GM21723 (cell line): ENCODE data around the gene BBS9.
"Not testable (repeated sequence)": the region's sequence is repeated elsewhere in the genome, so short reads cannot be mapped to it uniquely, and the experiment has no call there.

Experiments used
- ATAC-seq: cut with Tn5 transposase; IDR thresholded peaks from one replicate; pipeline ENCODE4 v1.9.1; 2021; ENCODE audit warnings: mild to moderate bottlenecking, moderate library complexity; ENCODE audit not compliant: unreplicated experiment

The BBS9 gene

DNA sequence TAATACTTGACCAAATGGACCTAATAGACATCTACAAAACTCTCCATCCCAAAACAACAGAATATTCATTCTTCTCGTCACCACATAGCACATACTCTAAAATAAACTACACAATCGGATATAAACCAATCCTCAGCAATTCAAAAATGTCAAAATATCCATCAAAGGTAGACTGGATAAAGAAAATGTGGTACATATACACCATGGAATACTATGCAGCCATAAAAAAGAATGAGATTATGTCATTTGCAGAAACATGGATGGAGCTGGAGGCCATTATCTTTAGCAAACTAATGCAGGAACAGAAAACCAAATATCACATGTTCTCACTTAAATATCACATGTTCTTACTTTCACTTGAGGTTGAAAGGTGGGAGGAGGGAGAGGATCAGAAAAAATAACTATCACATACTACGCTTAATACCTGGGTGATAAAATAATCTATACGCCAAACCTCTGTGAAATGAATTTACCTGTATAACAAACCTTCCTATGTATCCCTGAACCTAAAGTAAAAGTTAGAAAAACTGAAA, 142.5 kb downstream of the BBS9 start:
- not testable (repeated sequence) for ATAC-seq

DNA sequence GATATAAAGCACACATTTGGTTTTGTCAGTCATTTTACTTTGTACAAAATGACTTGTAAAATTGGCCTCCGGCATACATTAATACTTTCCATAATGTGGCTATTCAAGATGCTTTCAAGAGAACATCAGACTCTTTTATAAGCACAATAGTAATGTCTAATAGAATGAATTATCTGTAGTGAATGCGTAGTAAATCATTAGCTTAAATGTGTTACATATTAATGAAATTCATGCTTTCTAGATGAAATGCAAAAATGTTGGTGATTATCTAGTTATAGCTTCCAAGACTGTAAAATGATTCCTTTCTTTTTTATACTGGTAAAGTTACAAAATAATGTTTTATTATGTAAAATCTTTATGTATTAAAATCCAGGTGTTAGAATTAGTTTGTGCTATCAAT, 144.0 kb downstream of the BBS9 start:
- ATAC-seq, result no peak

DNA sequence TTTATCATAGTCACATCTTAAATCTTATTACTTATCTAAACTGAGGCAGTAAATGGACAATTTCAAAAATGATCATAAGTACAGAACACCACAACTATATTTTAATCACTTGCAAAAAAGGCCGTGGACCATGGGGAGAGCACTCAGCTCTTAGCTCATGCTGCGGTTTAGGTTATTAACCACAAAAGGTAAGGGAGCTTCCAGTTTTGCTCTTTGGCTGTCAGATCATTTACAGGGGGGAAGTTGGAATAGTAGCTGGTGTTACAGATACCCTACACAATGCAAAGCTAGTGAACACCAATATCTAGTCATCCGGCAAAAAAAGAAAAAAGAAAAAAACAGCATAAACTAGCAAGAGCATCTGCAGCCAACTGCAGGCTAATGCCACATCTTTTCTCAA, 147.0 kb downstream of the BBS9 start:
- ATAC-seq, result no peak

DNA sequence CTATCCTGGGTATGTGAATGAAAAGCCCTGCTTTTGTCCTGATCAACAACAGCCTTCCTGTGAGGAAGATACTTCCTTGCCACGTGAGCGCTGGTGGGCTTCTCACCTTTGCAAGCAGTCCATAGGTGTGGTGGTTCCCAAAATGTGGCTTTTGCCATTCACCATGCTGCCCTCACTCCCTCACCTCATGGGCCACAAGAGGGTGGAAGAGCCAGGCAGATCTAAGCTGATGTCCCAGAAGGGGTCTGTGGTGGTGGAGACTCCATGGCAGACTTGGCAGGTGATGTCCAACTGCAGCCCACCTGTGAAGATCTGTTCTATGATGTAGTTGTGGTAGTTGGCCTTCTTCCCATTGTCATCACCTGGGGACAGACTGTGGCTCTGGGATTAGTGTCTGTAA, 147.4 kb downstream of the BBS9 start:
- no peak for ATAC-seq

DNA sequence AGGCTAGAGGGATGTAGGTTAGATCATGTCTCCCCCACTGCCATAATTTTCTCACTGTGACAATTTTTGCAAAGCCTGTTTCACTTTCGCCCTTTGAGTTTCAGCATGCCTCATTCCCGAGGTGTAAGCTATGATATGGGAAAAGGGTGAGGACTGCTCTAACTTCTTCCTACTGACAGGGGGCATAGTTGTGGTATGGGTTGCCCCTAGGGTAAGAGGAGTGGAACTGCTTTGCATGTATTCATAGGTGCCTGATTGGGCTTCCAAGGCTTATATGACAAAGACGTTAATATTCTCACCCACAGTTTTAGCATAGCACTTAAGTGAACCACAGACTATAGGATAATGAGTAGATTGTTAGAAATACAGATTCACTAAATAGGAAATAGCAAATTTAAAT, 148.7 kb downstream of the BBS9 start:
- ATAC-seq, result no peak

DNA sequence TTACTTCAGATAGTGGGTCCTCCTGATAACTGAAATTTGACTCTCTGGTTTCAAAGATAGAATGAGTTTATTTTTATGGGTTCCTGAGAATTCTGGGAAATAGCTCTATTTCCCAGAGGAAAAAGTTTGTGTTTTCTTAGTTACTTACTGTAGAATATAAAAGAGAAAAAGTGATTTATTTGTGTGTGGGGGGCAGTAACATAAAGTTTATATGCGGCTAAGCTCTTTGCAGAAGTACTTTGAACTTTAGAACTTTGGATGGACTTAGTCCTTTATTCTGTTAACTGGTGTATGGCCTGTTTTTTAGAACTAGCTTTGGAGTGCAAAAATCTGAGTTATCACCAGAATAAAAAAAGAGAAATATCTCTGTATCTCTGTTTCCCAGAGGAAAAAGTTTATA, 157.1 kb downstream of the BBS9 start:
- no peak for ATAC-seq

DNA sequence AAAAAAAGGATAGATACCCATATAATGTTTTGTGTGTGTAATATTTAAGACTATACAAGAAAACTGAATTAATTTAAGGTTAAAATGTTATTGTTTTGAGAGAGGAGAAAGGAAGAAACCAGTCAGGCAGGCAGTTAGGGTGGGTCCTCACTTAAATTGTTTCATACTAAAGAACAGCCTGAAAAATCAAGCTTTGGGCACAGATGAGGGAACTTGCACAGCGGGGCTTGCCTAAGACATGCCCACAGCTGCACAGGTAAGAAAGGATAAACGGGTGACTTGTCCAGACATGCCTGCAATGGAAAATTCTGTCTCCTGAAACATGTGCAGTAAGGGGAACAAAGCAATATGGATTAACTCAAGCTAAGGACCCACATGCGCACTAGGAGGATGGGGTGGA, 158.4 kb downstream of the BBS9 start:
- no peak for ATAC-seq

DNA sequence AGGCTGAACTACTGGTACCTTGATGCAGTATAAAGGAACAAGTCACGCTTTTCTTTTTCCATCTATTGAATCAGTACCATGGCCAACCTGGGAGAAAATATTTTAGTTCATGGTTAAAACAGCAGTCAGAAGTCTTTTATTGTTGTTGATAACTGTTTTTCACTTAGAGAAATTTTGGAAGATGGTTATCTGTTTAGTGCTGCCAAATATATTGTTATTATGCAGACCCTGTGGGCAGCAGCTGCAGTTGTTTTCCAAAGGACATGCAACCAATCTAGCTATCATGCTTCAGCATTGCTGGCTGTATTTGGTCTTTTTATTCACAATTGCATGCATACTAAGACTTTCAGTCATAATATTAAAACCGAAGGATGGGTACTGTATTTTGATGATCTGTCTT, 169.5 kb downstream of the BBS9 start:
- no peak for ATAC-seq

DNA sequence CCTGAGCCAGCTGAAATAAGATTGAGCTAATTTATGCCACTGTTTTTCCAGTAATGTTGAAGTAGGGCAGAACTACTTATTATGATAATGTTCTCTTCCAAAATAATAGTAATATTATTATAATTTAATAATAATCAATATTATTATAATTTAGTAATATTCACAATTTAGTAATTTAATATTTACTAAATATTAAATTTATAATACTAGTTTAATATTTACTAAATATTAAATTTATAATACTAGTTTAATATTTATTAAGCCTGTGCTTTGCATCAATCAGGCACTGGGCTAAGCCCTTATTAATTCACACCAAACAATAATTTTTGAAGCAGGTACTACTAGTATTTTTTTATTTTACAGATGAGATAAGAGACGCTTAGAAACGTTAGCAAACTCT, 170.1 kb downstream of the BBS9 start:
- ATAC-seq, result no peak

DNA sequence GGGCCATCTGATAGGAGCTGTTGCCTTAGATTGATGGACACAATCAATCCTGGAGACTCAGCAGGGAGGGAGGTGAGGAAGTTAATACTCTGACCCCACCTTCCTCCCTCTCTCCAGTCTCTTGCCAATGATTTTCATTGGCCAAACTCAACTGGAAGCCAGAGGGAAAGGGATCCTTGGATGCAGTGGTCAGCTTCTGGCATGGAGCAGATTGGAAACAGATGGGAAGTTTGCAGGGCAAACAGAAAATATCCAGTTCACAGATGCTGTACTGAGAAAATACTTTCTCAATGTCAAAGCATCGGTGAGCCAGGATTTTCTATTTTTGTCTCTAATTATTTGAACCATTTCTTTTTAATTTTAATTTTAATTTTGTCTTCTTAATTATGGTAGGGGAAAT, 170.8 kb downstream of the BBS9 start:
- no peak for ATAC-seq

DNA sequence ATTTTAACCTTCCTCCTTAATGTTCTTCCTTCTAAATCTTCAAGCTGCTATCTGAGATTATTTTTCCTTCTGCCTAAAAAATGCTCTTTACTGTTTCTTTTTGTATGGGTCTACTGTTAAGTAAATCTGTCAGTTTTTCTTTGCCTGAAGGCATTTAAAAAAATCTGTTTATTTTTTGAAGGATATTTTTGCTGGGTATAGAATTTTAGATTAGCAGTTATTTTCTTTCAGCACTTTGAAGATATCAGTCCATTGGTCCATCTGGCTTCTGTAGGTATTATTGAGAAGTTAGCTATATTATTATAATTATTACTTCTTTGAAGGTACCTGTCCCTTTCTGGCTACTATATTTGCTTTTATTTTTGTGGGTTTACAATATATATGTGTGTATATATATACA, 171.4 kb downstream of the BBS9 start:
- ATAC-seq, result no peak

DNA sequence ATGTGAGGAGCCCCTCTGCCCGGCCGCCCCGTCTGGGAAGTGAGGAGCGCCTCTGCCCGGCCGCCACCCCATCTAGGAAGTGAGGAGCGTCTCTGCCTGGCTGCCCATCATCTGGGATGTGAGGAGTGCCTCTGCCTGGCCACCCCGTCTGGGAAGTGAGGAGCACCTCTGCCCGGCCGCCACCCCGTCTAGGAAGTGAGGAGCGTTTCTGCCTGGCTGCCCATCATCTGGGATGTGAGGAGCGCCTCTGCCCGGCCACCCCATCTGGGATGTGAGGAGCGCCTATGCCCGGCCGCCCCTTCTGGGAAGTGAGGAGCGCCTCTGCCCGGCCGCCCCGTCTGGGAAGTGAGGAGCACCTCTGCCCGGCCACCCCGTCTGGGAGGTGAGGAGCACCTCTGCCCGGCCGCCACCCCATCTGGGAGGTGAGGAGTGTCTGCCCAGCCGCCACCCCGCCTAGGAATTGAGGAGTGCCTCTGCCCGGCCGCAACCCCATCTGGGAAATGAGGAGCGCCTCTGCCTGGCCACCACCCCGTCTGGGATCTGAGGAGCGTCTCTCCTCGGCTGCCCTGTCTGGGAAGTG, 174.7 kb downstream of the BBS9 start:
- not testable (repeated sequence) for ATAC-seq

DNA sequence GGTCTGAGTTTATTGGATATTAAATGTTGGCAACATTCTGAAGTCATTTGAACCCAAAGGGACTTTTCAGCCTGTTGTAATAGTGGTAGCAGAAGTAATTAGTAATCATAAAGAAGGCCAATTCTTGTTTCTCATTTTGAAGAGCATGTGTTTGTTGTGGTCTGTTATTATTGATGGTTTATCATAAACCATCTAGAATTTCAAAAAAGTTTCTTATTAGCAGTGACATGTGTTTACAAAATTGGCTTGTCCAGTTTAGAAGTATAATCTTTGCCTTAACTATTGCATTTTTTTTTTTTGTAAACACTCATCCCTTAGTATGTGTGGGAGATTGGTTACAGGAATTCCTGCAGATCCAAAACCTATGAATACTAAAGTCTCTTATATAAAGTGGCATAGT, 177.8 kb downstream of the BBS9 start:
- no peak for ATAC-seq

DNA sequence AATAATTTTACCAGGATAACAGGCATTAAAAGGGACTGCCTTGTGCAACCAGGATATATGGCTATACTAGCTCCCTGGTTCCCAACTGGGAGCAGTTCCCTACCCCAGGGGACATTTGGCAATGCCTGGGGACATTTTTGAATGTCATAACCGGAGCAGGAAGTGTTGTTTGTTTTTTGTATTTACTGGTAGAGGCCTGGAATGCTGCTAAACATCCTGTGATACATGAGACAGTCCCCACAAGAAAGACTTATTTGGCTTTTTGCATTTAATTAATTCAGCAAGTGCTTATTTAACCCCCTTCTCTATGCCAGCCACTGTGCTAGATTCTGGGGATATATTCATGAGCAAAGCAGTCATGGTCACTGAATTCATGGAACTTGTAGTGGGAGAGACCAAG, 181.2 kb downstream of the BBS9 start:
- ATAC-seq, result no peak

DNA sequence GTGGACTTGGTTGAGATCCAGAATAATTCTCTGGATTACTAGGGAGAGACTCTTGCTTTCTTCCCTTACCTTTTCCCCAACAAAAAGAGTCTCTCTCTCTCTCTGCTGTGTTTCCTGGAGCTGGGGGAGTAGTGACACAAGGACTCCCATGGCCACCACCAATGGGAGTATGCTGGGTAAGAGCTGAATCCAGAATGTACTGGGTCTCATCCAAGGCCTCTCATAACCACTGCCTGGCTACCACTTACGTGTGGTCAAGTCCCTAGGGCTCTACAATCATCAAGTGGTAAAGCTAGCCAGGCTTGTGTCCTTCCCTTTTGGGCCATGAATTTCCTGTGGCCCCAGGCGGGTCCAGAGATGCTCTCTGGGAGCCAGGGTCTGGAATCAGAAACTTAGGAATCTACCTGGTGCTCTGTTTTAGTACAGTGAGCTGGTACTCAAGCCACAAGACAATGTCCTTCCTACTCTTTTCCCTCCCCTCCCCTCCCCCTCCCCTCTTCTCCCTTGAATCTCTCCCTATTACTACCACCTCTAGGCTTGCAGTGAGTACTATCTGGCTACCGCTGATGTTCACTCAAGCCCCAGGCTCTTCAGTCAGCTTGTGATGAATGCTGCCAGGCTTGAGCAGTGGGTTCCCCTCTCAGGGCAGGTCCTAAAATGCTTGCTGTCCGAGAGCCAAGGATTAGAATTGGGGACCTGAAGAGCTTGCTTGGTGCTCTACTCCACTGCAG, 196.6 kb downstream of the BBS9 start:
- ATAC-seq, result no peak

DNA sequence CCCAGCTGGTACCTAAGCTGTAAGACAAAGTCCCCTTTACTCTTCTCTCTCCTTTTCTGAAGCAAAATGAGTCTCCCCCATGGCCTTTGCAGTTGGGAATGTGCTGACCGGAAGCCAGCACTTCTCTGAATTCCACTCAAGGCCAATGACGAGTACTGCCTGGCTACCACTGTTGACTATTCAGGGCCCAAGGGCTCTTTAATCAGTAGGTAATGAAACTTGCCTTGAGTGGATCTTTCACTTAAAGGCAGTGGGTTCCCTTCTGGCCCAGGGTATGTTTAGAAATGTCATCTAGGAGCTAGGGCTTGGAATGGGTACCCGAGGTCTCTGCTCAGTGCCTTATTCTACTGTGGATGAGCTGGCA, 197.1 kb downstream of the BBS9 start:
- ATAC-seq, result no peak

DNA sequence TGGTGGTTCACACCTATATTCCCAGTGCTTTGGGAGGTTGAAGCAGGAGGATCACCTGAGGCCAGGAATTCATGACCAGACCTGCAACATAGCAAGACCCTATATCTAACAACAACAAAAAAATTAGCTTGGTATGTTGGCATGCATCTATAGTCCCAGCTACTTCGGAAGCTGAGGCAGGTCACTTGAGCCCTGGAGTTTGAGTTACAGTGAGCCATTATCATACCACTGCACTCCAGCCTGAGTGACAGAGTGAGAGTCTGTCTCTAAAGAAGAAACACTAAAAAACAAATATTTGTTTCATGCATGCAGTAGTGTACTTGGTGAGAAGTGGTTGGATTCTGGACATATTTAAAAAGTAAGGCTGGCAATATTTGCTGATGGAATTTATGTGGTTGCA, 198.1 kb downstream of the BBS9 start:
- no peak for ATAC-seq

DNA sequence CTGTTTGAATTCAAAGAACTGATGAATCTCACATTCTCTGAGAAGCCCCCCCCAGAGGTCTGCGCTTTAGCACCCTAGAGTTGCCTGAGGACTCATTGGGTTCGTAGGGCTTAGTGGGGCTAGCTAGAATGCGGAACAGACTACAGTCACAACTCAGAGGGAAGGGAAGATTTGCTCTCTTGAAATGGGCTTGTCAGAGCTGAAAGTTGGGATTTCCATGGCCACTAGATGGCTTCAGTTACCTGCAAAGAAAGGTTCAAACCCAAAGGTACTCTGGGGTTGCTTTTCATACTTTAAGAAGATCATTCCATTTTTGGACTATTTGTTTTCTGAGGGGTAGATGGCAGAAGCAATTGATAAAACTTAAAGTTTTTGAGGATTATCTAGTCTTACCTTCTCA, 205.0 kb downstream of the BBS9 start:
- no peak for ATAC-seq

DNA sequence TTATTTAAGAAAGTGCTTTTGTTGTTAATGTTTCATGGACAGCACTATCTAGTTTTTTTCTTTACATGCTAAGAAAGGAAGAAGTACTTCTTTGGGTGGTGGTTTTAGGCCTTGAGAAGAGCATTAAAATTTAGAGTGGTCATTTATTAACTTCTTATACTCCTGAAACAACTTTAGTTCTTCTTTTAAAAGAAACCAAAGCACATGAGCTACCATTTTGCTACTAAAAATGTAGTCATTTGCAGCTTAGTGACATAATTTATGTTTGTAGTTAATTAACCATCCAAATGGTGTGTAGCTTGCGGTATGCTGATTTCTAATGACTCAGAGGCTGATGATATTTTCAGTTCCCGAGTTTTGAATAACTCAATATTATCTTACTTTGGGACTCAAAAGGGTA, 207.5 kb downstream of the BBS9 start:
- ATAC-seq, result no peak

DNA sequence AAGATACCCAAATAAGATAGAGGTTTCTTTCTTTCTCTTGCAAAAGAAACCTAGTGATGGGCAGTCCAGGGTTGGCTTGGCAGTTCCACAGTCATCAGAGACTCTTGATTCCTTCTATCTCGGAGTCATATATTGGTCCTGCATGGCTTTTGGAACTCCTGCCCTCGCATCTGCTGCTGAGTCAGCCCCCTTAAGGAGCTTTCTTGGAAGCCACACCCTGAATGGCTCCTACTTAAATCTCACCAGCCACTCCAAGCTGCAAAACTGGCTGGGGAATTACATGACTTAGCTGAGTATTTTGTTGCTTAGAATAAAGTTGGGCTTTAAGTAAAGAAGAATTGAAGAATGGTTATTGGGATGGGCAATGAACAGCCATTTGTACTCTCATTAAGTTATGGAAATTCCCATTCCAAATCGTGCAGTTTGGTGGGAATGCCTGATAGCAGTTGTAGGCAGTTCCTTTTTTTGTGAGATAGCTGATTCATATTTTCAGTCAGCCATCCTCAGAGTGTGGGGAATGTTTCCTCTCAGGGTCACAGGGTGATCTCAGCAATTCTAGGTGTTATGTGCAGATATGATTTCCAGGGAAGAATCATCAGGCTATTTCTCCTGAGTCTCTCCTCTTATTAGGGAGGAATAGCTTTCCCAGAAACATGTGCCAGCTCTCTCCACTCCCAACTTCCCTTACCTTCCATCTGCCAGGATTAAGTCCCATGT, 209.9 kb downstream of the BBS9 start:
- ATAC-seq, result no peak

DNA sequence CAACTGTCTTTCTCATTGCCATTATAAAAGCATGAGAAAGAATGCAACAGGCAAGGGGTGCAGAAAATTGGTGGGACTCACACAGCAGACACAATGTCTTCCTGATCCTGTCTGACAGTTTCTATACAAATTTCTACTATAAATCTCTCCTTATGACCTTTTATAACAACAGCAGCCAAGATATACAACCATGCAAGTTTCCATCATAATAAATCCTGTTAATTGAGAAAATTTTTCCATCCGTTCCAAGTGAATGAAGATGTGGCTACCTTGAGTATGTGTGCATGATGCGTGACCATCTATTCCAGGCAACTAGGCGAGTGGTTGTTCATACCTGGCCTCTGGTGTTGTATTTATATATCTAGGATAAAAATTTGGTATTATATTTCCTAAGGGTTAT, 216.7 kb downstream of the BBS9 start:
- no peak for ATAC-seq

DNA sequence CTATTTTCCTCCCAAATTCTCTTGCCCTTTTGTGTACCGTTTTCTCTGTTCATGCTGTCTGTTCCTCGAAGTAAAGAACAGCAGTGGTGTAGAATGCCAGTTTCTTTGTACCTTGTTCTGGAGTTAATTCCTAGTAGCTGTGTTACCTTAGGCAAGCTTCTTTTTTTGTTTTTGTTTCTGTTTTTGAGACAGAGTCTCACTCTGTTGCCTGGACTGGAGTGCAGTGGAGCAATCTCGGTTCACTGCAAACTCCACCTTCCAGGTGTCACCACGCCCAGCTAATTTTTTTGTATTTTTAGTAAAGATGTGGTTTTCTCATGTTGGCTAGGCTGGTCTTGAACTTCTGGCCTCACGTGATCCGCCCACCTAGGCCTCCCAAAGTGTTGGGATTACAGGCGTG, 221.2 kb downstream of the BBS9 start:
- ATAC-seq, result no peak
